ENCODE results near the gene CDH15. TPM values are rescaled to one million over a fixed set of nuclear protein-coding genes. Genes with fewer than 3 reads are reported as not detected.

The CDH15 gene
- total and polyA plus RNA-seq, 9 of the 15 experiments (the other 6 are each of a cell fraction or from before 2014, with no cell fraction given): 0.07 to 0.18 TPM; not detected in 7

DNA sequence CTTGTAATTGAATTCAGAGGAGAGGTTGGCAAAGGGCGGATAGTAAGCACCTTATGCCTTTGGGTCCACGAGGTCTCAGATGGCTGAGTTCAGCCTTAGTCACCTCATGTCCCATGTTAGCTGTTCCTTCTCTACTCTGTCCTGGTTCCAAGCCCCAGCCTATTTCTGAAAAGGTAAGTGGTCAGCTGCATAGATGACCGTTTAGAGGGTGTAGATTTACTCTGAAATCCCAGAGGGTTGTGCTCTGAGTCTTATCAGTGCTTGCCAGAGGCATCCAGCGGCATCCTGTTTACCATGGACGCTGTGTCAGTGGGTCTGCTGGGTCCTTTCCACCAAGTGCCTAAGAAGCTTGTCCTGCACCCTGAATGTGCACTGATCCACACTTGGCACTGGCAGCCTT is 47.8 kb downstream of the CDH15 start (continued):
- TF ChIP-seq TEAD1 (CRISPR knock-in tag; IDR thresholded peaks at IDR 0.05): no peak
- TF ChIP-seq, protein P1, sequence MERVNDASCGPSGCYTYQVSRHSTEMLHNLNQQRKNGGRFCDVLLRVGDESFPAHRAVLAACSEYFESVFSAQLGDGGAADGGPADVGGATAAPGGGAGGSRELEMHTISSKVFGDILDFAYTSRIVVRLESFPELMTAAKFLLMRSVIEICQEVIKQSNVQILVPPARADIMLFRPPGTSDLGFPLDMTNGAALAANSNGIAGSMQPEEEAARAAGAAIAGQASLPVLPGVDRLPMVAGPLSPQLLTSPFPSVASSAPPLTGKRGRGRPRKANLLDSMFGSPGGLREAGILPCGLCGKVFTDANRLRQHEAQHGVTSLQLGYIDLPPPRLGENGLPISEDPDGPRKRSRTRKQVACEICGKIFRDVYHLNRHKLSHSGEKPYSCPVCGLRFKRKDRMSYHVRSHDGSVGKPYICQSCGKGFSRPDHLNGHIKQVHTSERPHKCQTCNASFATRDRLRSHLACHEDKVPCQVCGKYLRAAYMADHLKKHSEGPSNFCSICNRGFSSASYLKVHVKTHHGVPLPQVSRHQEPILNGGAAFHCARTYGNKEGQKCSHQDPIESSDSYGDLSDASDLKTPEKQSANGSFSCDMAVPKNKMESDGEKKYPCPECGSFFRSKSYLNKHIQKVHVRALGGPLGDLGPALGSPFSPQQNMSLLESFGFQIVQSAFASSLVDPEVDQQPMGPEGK (CRISPR knock-in tag; IDR thresholded peaks at IDR 0.05; ENCODE audit: borderline replicate concordance): no peak
- TF ChIP-seq MCM5 (IDR thresholded peaks at IDR 0.05; ENCODE audit: low read depth): no peak
- TF ChIP-seq, protein P2, sequence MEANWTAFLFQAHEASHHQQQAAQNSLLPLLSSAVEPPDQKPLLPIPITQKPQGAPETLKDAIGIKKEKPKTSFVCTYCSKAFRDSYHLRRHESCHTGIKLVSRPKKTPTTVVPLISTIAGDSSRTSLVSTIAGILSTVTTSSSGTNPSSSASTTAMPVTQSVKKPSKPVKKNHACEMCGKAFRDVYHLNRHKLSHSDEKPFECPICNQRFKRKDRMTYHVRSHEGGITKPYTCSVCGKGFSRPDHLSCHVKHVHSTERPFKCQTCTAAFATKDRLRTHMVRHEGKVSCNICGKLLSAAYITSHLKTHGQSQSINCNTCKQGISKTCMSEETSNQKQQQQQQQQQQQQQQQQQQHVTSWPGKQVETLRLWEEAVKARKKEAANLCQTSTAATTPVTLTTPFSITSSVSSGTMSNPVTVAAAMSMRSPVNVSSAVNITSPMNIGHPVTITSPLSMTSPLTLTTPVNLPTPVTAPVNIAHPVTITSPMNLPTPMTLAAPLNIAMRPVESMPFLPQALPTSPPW (CRISPR knock-in tag; IDR thresholded peaks at IDR 0.05): no peak
- TF ChIP-seq, protein P3, sequence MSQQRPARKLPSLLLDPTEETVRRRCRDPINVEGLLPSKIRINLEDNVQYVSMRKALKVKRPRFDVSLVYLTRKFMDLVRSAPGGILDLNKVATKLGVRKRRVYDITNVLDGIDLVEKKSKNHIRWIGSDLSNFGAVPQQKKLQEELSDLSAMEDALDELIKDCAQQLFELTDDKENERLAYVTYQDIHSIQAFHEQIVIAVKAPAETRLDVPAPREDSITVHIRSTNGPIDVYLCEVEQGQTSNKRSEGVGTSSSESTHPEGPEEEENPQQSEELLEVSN (IDR thresholded peaks at IDR 0.05; ENCODE audit: borderline replicate concordance in 1 of 2, extremely low read depth in 1 of 2, insufficient read depth in 1 of 2, insufficient read length in 1 of 2, low read depth in 1 of 2, low read length in 1 of 2, poor library complexity in 1 of 2, severe bottlenecking in 1 of 2): peak in 1 of 2 experiments; percentile 27
- TF ChIP-seq, protein P4, sequence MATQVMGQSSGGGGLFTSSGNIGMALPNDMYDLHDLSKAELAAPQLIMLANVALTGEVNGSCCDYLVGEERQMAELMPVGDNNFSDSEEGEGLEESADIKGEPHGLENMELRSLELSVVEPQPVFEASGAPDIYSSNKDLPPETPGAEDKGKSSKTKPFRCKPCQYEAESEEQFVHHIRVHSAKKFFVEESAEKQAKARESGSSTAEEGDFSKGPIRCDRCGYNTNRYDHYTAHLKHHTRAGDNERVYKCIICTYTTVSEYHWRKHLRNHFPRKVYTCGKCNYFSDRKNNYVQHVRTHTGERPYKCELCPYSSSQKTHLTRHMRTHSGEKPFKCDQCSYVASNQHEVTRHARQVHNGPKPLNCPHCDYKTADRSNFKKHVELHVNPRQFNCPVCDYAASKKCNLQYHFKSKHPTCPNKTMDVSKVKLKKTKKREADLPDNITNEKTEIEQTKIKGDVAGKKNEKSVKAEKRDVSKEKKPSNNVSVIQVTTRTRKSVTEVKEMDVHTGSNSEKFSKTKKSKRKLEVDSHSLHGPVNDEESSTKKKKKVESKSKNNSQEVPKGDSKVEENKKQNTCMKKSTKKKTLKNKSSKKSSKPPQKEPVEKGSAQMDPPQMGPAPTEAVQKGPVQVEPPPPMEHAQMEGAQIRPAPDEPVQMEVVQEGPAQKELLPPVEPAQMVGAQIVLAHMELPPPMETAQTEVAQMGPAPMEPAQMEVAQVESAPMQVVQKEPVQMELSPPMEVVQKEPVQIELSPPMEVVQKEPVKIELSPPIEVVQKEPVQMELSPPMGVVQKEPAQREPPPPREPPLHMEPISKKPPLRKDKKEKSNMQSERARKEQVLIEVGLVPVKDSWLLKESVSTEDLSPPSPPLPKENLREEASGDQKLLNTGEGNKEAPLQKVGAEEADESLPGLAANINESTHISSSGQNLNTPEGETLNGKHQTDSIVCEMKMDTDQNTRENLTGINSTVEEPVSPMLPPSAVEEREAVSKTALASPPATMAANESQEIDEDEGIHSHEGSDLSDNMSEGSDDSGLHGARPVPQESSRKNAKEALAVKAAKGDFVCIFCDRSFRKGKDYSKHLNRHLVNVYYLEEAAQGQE (IDR thresholded peaks at IDR 0.05; ENCODE audit: borderline replicate concordance): peak; percentile 50
- TF ChIP-seq, protein P4 (CRISPR knock-in tag; IDR thresholded peaks at IDR 0.05; ENCODE audit: low read depth): no peak
- TF ChIP-seq CEBPG (CRISPR knock-in tag; IDR thresholded peaks at IDR 0.05): no peak
- TF ChIP-seq CEBPG (tag; conservative IDR thresholded peaks at IDR 0.05 in 1 of 2, IDR thresholded peaks at IDR 0.05 in 1 of 2): no peak
- TF ChIP-seq LCOR (CRISPR knock-in tag; IDR thresholded peaks at IDR 0.05): no peak
- peak; percentile 51; the same call in 1 of the 2 replicates for TF ChIP-seq ZBTB7A (IDR thresholded peaks at IDR 0.05; ENCODE audit: borderline replicate concordance, control insufficient read depth, low read depth, low read length)
- no peak for TF ChIP-seq RAD51 (IDR thresholded peaks at IDR 0.05; ENCODE audit: borderline replicate concordance, low read depth)
- TF ChIP-seq PCBP2 (IDR thresholded peaks at IDR 0.05; ENCODE audit: low read depth, low read length, poor library complexity, severe bottlenecking): no peak

Measured in K562 (cell line).